GM12874 (cell line): Measurements from ENCODE around the gene PRDX3.

Experiments
- TF ChIP-seq, protein P1 (sequence below): IDR thresholded peaks from 2 replicates; pipeline ENCODE4 v1.5.1; 2011; ENCODE audit warnings: low read depth, mild to moderate bottlenecking, control low read depth, low read length, moderate library complexity; ENCODE audit not compliant: insufficient read depth

Gene PRDX3

DNA sequence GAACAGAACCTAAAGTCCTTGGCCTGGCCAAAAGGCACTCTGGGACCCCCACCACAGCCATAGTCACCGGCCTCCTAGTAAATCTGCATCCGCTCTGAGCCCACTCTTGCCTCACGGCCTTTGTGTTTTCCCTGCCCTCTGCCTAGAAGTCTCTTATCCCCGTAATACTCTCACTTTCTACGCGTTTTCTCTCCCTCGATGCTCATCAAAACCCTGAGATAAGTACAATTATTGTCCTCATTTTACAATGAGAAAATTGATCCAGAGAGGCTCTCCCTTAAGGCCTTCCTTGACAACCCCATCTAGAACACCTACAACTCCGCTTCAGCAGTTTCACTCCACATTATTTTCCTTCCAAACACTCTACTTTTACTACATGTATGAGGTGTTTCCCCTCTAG is 11.6 kb downstream of the PRDX3 start:
- TF ChIP-seq, protein P1, sequence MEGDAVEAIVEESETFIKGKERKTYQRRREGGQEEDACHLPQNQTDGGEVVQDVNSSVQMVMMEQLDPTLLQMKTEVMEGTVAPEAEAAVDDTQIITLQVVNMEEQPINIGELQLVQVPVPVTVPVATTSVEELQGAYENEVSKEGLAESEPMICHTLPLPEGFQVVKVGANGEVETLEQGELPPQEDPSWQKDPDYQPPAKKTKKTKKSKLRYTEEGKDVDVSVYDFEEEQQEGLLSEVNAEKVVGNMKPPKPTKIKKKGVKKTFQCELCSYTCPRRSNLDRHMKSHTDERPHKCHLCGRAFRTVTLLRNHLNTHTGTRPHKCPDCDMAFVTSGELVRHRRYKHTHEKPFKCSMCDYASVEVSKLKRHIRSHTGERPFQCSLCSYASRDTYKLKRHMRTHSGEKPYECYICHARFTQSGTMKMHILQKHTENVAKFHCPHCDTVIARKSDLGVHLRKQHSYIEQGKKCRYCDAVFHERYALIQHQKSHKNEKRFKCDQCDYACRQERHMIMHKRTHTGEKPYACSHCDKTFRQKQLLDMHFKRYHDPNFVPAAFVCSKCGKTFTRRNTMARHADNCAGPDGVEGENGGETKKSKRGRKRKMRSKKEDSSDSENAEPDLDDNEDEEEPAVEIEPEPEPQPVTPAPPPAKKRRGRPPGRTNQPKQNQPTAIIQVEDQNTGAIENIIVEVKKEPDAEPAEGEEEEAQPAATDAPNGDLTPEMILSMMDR: no peak

DNA sequence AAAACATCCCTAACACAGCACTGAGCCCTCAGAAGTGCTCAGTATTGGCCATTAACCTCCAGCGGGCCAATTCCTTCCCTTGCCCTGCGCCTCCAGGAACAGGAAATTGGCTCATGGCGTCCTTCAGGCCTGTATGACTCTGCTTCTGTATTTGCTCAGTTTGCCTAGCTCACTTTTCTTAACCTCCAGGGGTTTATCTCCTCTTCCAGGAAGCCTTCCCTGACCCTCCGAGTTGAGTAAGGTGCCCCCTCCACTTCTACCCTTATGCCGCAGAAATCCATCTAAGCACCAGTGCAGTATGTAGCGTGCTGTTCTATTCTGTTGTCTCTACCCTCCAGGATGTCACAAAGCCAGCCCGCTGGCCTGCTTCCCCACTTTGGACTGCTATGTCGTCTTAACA is 12.0 kb downstream of the PRDX3 start:
- TF ChIP-seq, protein P1: no peak

DNA sequence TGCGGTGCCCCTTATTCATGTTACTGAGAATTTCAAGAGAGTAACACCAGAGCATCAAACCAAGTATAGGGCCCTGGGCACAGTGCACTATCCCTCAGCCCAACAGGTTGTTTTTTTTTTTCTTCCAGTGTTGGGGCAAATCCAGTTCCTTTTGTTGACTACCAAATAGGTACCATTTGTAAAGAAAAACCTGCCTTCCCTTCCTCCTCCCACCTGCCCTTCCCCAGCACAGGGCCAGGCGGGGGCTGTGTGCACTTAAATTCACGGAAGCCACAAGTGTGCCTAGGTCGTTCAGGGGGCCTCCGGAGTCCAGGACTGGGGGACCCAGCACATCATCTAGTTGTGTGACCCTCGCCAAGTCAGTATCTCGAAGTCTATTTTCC is 12.5 kb downstream of the PRDX3 start:
- TF ChIP-seq, protein P1: no peak

DNA sequence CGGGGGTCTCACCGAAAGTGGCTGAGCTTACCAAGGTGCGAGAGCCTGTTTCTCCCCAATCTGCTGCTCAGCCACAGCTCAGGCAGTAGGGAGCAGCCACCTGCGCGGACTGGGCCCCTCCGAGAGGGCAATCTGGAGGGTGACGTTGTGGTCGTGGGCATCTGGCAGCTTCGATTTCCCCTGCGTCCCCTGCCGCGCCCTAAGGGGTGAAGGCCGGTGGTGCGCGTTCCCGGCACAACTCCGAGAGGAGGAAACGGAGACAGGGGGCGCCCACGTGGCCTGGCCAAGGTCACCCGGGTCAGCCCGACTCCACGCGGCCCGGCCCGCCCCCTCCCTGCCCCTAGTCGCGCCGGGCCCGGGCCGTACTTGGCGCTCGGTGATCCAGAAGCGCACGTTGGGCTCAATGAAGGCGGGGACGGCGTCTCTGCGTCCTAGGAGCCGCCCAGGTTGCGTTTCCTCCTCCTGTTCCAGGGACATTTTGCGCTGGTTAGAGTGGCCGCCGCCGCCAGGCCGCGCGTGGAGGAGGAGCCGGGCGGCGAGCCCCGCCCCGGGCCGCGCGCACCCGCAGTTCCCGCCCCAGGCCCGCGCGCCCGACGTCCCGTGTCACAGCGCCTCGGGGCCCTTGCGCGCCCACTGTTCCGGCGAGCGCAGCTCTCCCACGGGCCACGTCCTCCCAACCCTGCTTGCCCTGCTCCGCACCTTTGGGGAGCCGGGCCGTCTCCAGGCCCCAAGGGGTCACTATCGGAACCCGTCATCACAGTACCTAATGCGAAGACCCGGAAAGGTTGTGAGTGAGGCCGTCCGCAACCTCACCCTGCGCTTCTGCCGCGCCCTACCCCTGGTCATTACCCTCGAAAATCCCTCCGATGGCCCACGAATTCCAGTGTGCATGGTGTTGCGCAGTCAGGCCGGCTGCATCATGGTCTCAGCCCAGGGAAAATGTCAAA is 13.2 kb downstream of the PRDX3 start, which contains the start of gene SFXN4:
Gene SFXN4, minus strand, starts transcription at position 544 of the 947 bp plus-strand sequence. Its CDS starts 67 bp downstream, at position 477.
- TF ChIP-seq, protein P1: no peak

DNA sequence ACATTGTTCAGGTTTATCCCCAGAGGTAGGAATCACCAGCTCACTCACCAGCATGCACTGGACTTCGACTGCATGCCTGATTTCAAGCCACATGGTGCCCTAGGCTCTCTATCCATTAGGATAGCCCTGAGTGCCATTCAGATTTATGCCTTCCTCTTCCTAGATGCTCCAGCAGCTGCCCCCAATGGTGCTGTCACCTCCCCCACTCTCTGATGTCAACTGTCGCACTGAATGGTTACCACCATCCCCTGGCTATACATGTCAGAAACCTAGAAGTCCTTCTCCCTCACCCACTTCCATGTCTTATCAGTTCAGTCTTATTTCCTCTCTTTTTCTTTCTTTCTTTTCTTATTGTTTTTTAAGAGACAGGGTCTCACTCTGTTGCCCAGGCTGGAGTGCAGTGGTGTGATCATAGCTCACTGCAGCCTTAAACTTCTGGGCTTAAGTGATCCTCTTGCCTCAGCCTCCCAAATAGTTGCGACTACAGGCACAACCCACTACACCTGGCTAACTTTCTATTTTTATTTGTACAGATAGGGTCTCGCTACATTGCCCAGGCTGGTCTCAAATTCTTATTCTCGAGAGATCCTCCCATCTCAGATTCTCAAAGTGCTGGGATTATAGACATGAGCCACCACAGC is 16.0 kb downstream of the PRDX3 start:
- TF ChIP-seq, protein P1: no peak

DNA sequence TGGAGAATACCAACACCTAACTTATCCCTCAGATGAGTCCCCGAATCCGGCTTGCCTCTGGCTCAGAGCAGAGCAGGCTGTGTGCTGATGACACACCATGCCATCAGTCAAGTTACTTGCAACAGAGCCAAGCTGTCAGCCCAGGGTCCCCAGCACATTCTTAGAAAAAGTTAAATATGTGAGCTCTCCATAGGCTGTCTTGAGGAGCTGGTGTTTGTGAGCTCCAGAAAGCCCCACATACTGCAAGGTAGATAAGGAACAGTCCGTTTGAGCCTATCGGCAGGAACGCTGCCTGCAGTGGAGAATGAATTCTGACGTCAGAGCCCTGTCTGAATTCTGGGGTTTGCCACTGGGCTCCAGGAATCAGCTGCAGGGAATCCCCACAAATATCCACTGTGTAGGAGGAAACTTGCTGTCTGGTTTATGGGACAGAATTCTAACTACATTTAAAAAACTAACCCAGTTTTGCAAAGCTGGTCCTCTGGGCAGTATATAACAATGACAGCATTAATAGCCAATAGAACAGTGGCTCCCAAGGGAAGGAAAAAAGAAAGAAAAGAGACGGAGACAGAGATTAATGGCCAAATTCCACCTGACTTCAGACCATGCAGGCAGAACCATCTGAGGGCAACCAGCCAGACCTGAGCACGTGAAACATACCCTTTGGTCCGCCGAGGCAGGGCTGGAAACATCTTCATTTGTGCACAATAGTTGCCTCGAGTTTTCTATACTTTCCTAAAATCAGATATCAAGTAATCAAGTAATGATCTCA is 16.7 kb downstream of the PRDX3 start:
- TF ChIP-seq, protein P1: no peak

DNA sequence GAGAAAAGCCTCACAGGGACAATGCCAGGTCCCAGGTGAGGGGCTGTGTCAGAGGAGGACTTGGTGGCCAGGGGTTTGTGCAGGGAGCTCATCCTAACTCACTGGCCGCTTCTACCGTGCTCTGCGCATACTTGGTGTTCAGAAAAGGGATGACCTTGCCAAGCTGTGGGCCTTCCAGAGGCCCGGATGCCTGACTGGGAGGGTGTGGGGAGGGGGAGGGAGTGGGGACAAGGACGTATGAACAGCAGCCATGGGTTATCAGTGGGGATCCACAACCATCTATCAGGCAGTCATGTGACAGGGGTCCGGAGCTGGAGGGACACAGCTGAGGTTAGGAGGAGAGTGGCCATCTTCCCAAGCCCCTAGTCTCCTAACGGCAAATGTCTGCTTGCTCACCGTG is 19.3 kb downstream of the PRDX3 start:
- TF ChIP-seq, protein P1: no peak
